Measurements from ENCODE around the gene CDK12.
"Not testable (repeated sequence)": the region's sequence is repeated elsewhere in the genome, so short reads cannot be mapped to it uniquely, and the experiment has no call there.

DNA sequence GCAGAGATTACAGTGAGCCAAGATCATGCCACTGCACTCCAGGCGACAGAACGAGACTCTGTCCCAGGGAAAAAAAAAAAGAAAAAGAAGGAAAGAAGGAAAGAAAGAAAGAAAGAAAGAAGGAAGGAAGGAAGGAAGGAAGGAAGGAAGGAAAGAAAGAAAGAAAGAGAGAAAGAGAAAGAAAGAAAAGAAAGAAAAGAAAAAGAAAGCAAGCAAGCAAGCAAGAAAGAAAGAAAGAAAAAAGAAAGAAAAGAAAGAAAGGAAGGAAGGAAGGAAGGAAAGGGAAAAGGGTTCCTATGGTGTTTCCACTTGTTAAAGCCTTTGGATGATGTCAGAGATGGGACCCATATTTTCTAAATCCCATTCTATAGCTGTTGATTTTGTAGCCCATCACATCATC is 21.4 kb upstream of the CDK12 start:
- not testable (repeated sequence) for TF ChIP-seq SUPT5H (IDR thresholded peaks at IDR 0.05); POLR3G (IDR thresholded peaks at IDR 0.05; ENCODE audit: extremely low read depth, insufficient read length, insufficient replicate concordance)
- TF ChIP-seq, protein P1, sequence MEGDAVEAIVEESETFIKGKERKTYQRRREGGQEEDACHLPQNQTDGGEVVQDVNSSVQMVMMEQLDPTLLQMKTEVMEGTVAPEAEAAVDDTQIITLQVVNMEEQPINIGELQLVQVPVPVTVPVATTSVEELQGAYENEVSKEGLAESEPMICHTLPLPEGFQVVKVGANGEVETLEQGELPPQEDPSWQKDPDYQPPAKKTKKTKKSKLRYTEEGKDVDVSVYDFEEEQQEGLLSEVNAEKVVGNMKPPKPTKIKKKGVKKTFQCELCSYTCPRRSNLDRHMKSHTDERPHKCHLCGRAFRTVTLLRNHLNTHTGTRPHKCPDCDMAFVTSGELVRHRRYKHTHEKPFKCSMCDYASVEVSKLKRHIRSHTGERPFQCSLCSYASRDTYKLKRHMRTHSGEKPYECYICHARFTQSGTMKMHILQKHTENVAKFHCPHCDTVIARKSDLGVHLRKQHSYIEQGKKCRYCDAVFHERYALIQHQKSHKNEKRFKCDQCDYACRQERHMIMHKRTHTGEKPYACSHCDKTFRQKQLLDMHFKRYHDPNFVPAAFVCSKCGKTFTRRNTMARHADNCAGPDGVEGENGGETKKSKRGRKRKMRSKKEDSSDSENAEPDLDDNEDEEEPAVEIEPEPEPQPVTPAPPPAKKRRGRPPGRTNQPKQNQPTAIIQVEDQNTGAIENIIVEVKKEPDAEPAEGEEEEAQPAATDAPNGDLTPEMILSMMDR (IDR thresholded peaks at IDR 0.05 in 2 of 3, conservative IDR thresholded peaks at IDR 0.05 in 1 of 3; ENCODE audit: insufficient read depth in 2 of 3, low read depth in 1 of 3, low read length in 3 of 3): not testable (repeated sequence)

Data from K562 (cell line).